Measurements from ENCODE around the gene ST6GALNAC2. TPM values are rescaled to one million over a fixed set of nuclear protein-coding genes. Genes with fewer than 3 reads are reported as not detected.

Gene ST6GALNAC2
- total RNA-seq, 4 donors from 2014 or later, result 5.4 to 27.1 (median 10.6) TPM

DNA sequence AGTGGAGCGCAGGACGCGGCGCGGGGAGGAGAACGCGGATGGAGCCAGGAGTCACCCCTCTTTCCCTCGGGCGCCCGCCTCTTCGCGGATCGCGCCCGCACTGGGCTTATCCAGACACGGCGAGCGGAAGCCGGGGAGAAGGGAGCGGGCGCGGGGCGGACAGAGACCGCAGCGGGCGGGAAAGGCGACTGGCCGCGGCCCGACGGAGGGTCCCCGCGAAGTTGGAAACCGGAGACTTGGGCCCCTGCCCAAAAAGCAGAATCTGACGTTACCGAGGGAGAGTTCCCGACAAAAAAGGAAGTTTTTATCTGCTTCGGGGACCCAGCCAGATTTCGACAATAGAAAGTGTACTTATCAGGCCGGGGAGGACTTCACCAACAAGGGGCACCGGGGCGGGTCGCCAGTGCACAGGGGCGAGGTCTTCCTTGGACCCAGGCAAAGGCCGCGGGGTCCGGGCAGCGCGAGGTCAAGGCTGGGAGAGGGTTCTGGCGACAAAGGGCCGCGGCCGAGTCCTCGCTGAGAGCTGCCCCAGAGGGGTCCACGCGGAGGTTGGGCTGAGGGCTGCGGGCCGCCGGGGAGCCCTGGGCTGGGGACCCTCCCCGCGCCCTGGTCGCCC lies 519 bp downstream of the ST6GALNAC2 start:
- TF ChIP-seq EP300 (IDR thresholded peaks at IDR 0.05), result no peak
- no peak for TF ChIP-seq POLR2A (IDR thresholded peaks at IDR 0.05)
- no peak for TF ChIP-seq CTCF (IDR thresholded peaks at IDR 0.05)
- no peak for TF ChIP-seq POLR2AphosphoS5 (IDR thresholded peaks at IDR 0.05)
- Histone ChIP-seq H3K9me3 (no peaks in the 10 kb centered on the region), H3K36me3 (no peaks in the 10 kb centered on the region), H3K27ac (peak overlapping the region in 3 of 4 donors; percentile 51 to 76 (median 69)), H3K4me1 (peaks cover 0 to 29% (median 10%) of the 10 kb centered on the region in 3 donors), H3K4me3 (peak overlapping the region; percentile 32 to 67), H3K27me3 (peaks cover 51% of the 10 kb centered on the region)
- WGBS, 2 donors (ENCODE audit: low coverage in 1 of 2), result 0% methylated on average over 1 of the region's 62 CpGs; no CpG with 5 or more reads in 1 of the 2 donors
- peak; percentile 26 for ATAC-seq

GRCh38 chr17:76584427-76585032 lies 1.1 kb downstream of the ST6GALNAC2 start:
- Histone ChIP-seq H3K27ac (peak overlapping the region in 3 of 4 donors; percentile 51 to 76 (median 69)), H3K36me3 (no peaks in the 10 kb centered on the region), H3K4me1 (peaks cover 0 to 29% (median 10%) of the 10 kb centered on the region in 3 donors), H3K27me3 (peaks cover 51% of the 10 kb centered on the region), H3K9me3 (no peaks in the 10 kb centered on the region), H3K4me3 (peak overlapping the region; percentile 32 to 67)
- WGBS, 2 donors (ENCODE audit: low coverage in 1 of 2), result 25 to 41% methylated on average over 8 of the region's 17 CpGs
- no peak for TF ChIP-seq POLR2AphosphoS5 (IDR thresholded peaks at IDR 0.05)
- no peak for TF ChIP-seq EP300 (IDR thresholded peaks at IDR 0.05)
- no peak for TF ChIP-seq CTCF (IDR thresholded peaks at IDR 0.05)
- ATAC-seq, result peak; percentile 18

DNA sequence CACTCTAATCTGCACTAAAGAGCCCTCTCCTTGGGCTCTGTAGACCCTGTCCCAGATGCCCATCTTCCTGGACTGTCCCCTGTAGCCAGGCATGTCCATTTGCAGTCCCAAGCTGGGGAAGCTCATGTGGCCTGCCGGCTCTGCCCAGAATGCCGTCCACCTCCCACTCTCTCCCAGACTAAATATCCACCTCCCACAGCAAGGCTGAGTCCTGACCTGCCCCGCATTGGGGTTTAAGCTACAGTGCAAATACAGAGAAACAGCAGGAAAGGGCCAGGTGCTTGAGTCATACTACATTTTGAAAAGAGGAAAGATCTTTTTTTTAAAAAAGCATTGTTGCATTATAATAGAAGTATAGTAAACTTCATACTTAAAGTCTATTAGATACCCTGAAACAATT lies 3.0 kb downstream of the ST6GALNAC2 start:
- H3K27me3 ChIP-seq, result peaks cover 35% of the 10 kb centered on the region
- no peak for ATAC-seq
- H3K4me1 ChIP-seq, result peaks cover 0 to 29% (median 10%) of the 10 kb centered on the region in 3 donors
- H3K9me3 ChIP-seq, result no peaks in the 10 kb centered on the region
- TF ChIP-seq POLR2A (IDR thresholded peaks at IDR 0.05), result no peak
- H3K36me3 ChIP-seq, result no peaks in the 10 kb centered on the region
- 38% methylated on average over 1 of the region's 3 CpGs; no CpG with 5 or more reads in 1 of the 2 donors for WGBS, 2 donors (ENCODE audit: low coverage in 1 of 2)
- H3K27ac ChIP-seq, result no peak overlapping the region
- no peak overlapping the region for H3K4me3 ChIP-seq

DNA sequence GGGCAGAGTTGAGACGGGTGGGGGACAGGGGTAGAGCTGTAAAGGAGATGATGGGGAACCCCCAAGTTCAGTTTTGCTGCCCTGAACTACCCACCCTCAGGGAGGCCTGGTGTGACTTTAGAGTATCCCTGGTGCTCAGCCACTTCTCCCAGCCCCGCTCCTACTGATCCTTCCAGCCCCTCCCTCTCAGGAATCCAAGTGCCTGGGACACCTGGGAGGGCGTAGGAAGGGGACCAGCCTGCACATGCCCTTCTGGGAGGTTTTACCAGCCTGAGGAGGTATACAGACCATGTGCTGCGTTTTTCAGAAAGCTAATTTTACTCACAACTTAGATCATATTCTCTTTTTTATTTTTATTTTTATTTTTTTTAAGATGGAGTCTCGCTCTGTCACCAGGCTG lies 4.1 kb downstream of the ST6GALNAC2 start:
- peaks cover 0 to 22% (median 10%) of the 10 kb centered on the region in 3 donors for H3K4me1 ChIP-seq
- no peak for TF ChIP-seq EP300 (IDR thresholded peaks at IDR 0.05)
- no peak for TF ChIP-seq POLR2AphosphoS5 (IDR thresholded peaks at IDR 0.05)
- TF ChIP-seq CTCF (IDR thresholded peaks at IDR 0.05), result no peak
- TF ChIP-seq POLR2A (IDR thresholded peaks at IDR 0.05), result no peak
- peaks cover 23% of the 10 kb centered on the region for H3K27me3 ChIP-seq
- 75 to 93% methylated on average over 2 to 3 of the region's 5 CpGs for WGBS, 2 donors (ENCODE audit: low coverage in 1 of 2)
- ATAC-seq, result no peak
- H3K9me3 ChIP-seq, result no peaks in the 10 kb centered on the region
- H3K4me3 ChIP-seq, result no peak overlapping the region
- H3K27ac ChIP-seq, result no peak overlapping the region
- H3K36me3 ChIP-seq, result no peaks in the 10 kb centered on the region

GRCh38 chr17:76579281-76579680 lies 6.4 kb downstream of the ST6GALNAC2 start:
- no peak for ATAC-seq
- no peaks in the 10 kb centered on the region for H3K4me1 ChIP-seq
- TF ChIP-seq CTCF (IDR thresholded peaks at IDR 0.05), result no peak
- TF ChIP-seq EP300 (IDR thresholded peaks at IDR 0.05), result no peak
- TF ChIP-seq POLR2A (IDR thresholded peaks at IDR 0.05), result no peak
- TF ChIP-seq POLR2AphosphoS5 (IDR thresholded peaks at IDR 0.05), result no peak
- H3K27ac ChIP-seq, result no peak overlapping the region
- 100% methylated on average over 2 of the region's 2 CpGs; no CpG with 5 or more reads in 1 of the 2 donors for WGBS, 2 donors (ENCODE audit: low coverage in 1 of 2)
- H3K27me3 ChIP-seq, result peaks cover under 1% of the 10 kb centered on the region
- H3K36me3 ChIP-seq, result no peaks in the 10 kb centered on the region
- no peak overlapping the region for H3K4me3 ChIP-seq
- no peaks in the 10 kb centered on the region for H3K9me3 ChIP-seq
